HUES6 (cell line): ENCODE results near the gene PKNOX2.
A peak's percentile ranks its signal among the peaks of the same experiment; 100 is the strongest.

ENCODE experiments used
- H3K27ac ChIP-seq: 2 replicates; pipeline ENCODE4 v1.7.0; 2013; ENCODE audit warnings: low read depth, mild to moderate bottlenecking, low read length, inconsistent platforms
- H3K27me3 ChIP-seq: 2 replicates; pipeline ENCODE4 v1.6.1; 2013; ENCODE audit warnings: low read length; ENCODE audit not compliant: control insufficient read depth, insufficient read depth
- H3K36me3 ChIP-seq: 2 replicates; pipeline ENCODE4 v1.6.1; 2013; ENCODE audit warnings: low read length; ENCODE audit not compliant: control insufficient read depth, insufficient read depth
- H3K4me1 ChIP-seq: 2 replicates; pipeline ENCODE4 v1.6.1; 2013; ENCODE audit warnings: low read length; ENCODE audit not compliant: control insufficient read depth, insufficient read depth
- H3K4me3 ChIP-seq: 2 replicates; pipeline ENCODE4 v1.5.1; 2013; ENCODE audit warnings: low read depth, low read length
- H3K9ac ChIP-seq: one replicate; pipeline ENCODE4 v1.6.1; 2013; ENCODE audit warnings: mild to moderate bottlenecking, low read length
- H3K9me3 ChIP-seq: 2 replicates; pipeline ENCODE4 v1.6.1; 2013; ENCODE audit warnings: low read depth, low read length; ENCODE audit not compliant: control insufficient read depth, insufficient read depth

Gene PKNOX2

GRCh38 chr11:125264100-125265022 is 99.8 kb downstream of the PKNOX2 start:
- Histone ChIP-seq H3K36me3 (no peaks in the 10 kb centered on the region), H3K9ac (peak overlapping the region; percentile 78), H3K4me1 (peaks cover 45% of the 10 kb centered on the region), H3K27ac (peak overlapping the region; percentile 44; the same call in 1 of the 2 replicates), H3K4me3 (peak overlapping the region; percentile 45; the same call in 1 of the 2 replicates), H3K27me3 (peaks cover 43% of the 10 kb centered on the region), H3K9me3 (no peaks in the 10 kb centered on the region)

GRCh38 chr11:125267548-125267947 is 103.0 kb downstream of the PKNOX2 start:
- Histone ChIP-seq H3K9ac (no peak overlapping the region), H3K4me1 (peaks cover 37% of the 10 kb centered on the region), H3K4me3 (no peak overlapping the region), H3K27me3 (peaks cover 23% of the 10 kb centered on the region), H3K36me3 (no peaks in the 10 kb centered on the region), H3K27ac (no peak overlapping the region), H3K9me3 (no peaks in the 10 kb centered on the region)

GRCh38 chr11:125268611-125269010 is 104.1 kb downstream of the PKNOX2 start:
- H3K36me3 ChIP-seq = no peaks in the 10 kb centered on the region
- peaks cover 13% of the 10 kb centered on the region for H3K27me3 ChIP-seq
- no peak overlapping the region for H3K4me3 ChIP-seq
- peaks cover 35% of the 10 kb centered on the region for H3K4me1 ChIP-seq
- no peak overlapping the region for H3K27ac ChIP-seq
- H3K9me3 ChIP-seq = no peaks in the 10 kb centered on the region
- H3K9ac ChIP-seq = no peak overlapping the region

- H3K9me3 ChIP-seq = no peaks in the 10 kb centered on the region
- H3K27ac ChIP-seq = no peak overlapping the region
- no peak overlapping the region for H3K9ac ChIP-seq
- H3K4me1 ChIP-seq = peaks cover 27% of the 10 kb centered on the region
- H3K4me3 ChIP-seq = no peak overlapping the region
- no peaks in the 10 kb centered on the region for H3K36me3 ChIP-seq
- H3K27me3 ChIP-seq = peaks cover 5% of the 10 kb centered on the region; the same call in 1 of the 2 replicates
Measured at GRCh38 chr11:125270106-125270505, 105.6 kb downstream of the PKNOX2 start.

GRCh38 chr11:125270711-125271110 is 106.2 kb downstream of the PKNOX2 start:
- Histone ChIP-seq H3K9ac (no peak overlapping the region), H3K27me3 (peaks cover 5% of the 10 kb centered on the region; the same call in 1 of the 2 replicates), H3K4me1 (peaks cover 27% of the 10 kb centered on the region), H3K4me3 (no peak overlapping the region), H3K9me3 (no peaks in the 10 kb centered on the region), H3K27ac (no peak overlapping the region), H3K36me3 (no peaks in the 10 kb centered on the region)

- Histone ChIP-seq H3K36me3 (no peaks in the 10 kb centered on the region), H3K27me3 (no peaks in the 10 kb centered on the region), H3K4me1 (peaks cover 27% of the 10 kb centered on the region), H3K9me3 (no peaks in the 10 kb centered on the region), H3K4me3 (no peak overlapping the region), H3K27ac (no peak overlapping the region), H3K9ac (no peak overlapping the region)
Measured at GRCh38 chr11:125271483-125272091, 107.0 kb downstream of the PKNOX2 start.

GRCh38 chr11:125272092-125272491 is 107.5 kb downstream of the PKNOX2 start:
- no peaks in the 10 kb centered on the region for H3K9me3 ChIP-seq
- H3K27ac ChIP-seq = no peak overlapping the region
- H3K4me1 ChIP-seq = peaks cover 27% of the 10 kb centered on the region
- H3K36me3 ChIP-seq = no peaks in the 10 kb centered on the region
- no peaks in the 10 kb centered on the region for H3K27me3 ChIP-seq
- H3K4me3 ChIP-seq = no peak overlapping the region
- H3K9ac ChIP-seq = no peak overlapping the region

- Histone ChIP-seq H3K27ac (no peak overlapping the region), H3K9ac (no peak overlapping the region), H3K4me3 (no peak overlapping the region), H3K9me3 (no peaks in the 10 kb centered on the region), H3K27me3 (no peaks in the 10 kb centered on the region), H3K36me3 (no peaks in the 10 kb centered on the region), H3K4me1 (peaks cover 23% of the 10 kb centered on the region)
Measured at GRCh38 chr11:125272821-125273220, 108.3 kb downstream of the PKNOX2 start.

- no peaks in the 10 kb centered on the region for H3K36me3 ChIP-seq
- no peak overlapping the region for H3K27ac ChIP-seq
- H3K27me3 ChIP-seq = no peaks in the 10 kb centered on the region
- no peak overlapping the region for H3K9ac ChIP-seq
- H3K4me3 ChIP-seq = no peak overlapping the region
- no peaks in the 10 kb centered on the region for H3K9me3 ChIP-seq
- peaks cover 16% of the 10 kb centered on the region for H3K4me1 ChIP-seq
Measured at GRCh38 chr11:125273519-125274000, 109.0 kb downstream of the PKNOX2 start.

- H3K27me3 ChIP-seq = no peaks in the 10 kb centered on the region
- peaks cover 15% of the 10 kb centered on the region; the same call in 1 of the 2 replicates for H3K4me1 ChIP-seq
- H3K4me3 ChIP-seq = no peak overlapping the region
- H3K9ac ChIP-seq = no peak overlapping the region
- H3K9me3 ChIP-seq = no peaks in the 10 kb centered on the region
- H3K36me3 ChIP-seq = no peaks in the 10 kb centered on the region
- no peak overlapping the region for H3K27ac ChIP-seq
Measured at GRCh38 chr11:125274309-125274708, 109.8 kb downstream of the PKNOX2 start.

- no peak overlapping the region for H3K27ac ChIP-seq
- H3K9me3 ChIP-seq = no peaks in the 10 kb centered on the region
- H3K4me1 ChIP-seq = peaks cover 15% of the 10 kb centered on the region; the same call in 1 of the 2 replicates
- H3K27me3 ChIP-seq = no peaks in the 10 kb centered on the region
- no peaks in the 10 kb centered on the region for H3K36me3 ChIP-seq
- H3K4me3 ChIP-seq = no peak overlapping the region
- no peak overlapping the region for H3K9ac ChIP-seq
Measured at GRCh38 chr11:125274774-125275173, 110.2 kb downstream of the PKNOX2 start.
